GM20000 (cell line): ENCODE results near the gene ASH1L.
"Not testable (repeated sequence)": the region's sequence is repeated elsewhere in the genome, so short reads cannot be mapped to it uniquely, and the experiment has no call there.

Source experiments
- DNase-seq: peaks from one replicate; pipeline ENCODE4 v3.0.0; 2012; ENCODE audit warnings: low spot score
- TF ChIP-seq, protein P1 (sequence below): IDR thresholded peaks from 2 replicates; pipeline ENCODE4 v1.5.1; 2012; ENCODE audit warnings: mild to moderate bottlenecking, control low read depth; ENCODE audit errors: extremely low read depth, missing control alignments

The ASH1L gene

DNA sequence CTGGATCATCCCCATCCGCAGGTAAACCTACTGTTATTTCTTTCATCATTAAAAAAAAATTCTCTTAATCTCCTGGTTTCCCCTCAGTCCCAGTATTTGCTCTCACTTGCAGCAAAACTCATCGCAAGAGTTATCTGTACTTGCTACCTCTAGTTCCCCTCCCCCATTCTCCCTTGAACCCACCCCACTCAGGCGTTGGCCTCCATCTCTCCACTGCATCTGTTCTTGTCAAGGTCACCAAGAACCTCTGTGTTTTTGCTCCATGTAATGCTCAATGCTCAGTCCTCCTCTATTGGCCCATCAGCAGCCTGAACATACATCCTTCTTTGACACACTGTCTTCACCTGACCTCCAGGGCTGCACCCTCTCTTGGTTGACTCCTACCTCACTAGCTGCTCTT, 265.9 kb downstream of the ASH1L start:
- TF ChIP-seq, protein P1, sequence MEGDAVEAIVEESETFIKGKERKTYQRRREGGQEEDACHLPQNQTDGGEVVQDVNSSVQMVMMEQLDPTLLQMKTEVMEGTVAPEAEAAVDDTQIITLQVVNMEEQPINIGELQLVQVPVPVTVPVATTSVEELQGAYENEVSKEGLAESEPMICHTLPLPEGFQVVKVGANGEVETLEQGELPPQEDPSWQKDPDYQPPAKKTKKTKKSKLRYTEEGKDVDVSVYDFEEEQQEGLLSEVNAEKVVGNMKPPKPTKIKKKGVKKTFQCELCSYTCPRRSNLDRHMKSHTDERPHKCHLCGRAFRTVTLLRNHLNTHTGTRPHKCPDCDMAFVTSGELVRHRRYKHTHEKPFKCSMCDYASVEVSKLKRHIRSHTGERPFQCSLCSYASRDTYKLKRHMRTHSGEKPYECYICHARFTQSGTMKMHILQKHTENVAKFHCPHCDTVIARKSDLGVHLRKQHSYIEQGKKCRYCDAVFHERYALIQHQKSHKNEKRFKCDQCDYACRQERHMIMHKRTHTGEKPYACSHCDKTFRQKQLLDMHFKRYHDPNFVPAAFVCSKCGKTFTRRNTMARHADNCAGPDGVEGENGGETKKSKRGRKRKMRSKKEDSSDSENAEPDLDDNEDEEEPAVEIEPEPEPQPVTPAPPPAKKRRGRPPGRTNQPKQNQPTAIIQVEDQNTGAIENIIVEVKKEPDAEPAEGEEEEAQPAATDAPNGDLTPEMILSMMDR = no peak
- no peak for DNase-seq

DNA sequence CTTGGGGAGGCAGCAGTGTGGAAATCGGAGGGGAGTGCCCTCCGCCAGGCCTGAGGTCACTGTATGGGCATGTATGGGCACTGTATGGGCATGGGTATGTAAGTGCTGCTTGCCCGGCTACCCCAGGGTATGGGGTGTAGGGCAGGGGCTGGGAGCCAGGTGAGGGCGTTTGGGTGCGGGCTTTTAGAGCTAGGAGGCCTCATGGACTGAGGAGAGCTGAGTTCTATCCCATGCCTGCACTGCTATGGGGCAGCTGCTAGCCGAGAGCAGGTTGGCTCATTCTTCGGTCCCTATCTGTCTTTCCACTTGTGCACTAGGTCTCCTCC, 266.7 kb downstream of the ASH1L start:
- no peak for DNase-seq
- TF ChIP-seq, protein P1 = no peak

DNA sequence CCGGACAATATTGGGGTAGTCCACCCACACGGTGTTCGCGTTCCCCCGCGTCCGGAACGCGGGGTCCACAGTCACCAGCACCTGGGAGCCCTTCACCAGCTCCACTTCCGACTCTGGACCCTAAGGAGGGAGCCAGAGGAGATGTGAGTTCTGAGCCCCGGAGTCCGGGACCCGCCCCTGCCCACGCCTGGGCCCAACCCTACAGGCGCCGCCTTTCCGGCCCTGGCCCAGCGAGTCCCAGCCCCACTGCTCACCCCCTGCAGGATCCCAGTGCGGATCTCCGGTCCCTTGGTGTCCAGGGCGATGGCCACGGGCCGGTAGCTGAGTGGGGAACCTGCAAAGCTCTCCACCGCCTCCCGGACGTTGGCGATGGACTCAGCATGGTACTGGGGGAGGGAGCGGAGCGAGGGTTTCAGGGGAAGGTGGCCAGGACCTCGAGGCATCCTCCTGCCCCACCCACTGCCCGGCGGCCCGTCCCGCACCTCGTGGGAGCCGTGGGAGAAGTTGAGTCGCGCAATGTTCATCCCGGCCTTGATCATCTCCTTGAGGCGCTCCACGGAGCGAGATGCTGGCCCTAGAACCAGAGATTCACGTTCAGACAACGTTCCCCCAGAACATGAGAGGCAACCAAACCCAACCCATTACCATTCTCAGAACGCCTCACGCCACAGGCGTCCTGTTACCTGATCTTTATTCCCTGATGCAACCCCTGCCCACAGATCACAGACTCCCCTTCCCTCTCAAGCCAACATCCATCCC, 267.2 kb downstream of the ASH1L start:
- TF ChIP-seq, protein P1 = no peak
- no peak for DNase-seq

DNA sequence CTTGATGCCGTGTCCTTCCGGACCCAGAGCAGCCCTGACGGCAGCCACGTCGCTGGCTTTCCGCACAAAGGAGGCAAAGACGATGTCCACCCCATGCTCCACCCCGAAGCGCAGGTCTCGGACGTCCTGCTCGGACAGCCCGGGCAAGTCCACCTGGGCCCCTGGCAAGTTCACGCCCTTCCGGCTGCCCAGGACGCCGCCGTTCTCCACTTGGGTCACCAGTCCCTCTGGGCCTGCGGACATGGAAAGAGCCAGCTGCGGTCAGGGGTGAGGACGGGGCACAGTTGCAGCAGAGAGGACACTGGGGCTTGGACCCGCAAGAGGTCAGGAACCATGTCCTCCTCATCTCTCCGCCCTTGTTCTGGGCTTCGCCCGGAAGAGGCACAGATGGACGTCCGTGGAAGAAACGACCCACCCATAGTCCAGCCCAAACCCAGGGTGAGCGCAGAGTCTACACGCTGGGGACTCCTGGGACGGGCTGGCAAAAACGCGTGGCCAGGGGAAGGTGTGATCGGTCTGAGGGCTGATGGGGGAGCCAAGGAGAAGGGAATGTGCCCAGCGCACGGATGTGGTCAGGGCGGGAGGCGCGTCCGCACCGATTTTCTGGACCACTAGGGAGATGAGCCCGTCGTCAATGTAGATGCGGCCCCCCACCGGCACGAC, 268.0 kb downstream of the ASH1L start:
- no peak for DNase-seq
- TF ChIP-seq, protein P1 = no peak

DNA sequence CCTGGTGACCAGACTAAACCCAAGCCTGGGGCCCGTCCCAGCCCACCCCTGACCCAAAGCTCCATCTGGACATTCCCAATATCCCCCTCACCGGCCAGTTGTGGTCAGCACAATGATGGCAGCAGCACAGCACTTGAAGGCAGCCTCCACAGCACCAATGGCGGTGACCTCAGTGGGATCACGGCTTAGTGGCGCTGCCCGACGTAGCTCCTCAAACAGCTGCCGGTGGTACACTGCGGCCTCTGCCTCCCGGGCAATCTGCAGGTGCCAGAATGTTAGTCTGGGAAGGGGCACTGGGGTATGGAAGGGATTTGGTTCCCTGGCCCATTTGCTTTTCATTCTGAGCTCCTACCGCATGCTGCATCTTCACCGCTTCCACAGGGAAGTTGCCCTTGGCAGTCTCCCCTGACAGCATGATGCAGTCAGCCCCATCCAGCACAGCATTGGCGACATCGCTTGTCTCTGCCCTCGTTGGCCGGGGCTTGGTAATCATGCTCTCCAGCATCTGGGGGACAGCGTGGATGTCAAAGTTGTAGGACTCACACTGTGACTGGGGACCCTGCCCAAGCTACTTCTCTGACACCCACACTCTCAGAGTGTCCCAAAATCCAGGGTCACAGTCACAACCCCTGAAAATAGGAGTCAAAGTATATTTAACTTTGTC, 269.4 kb downstream of the ASH1L start:
- DNase-seq = no peak
- TF ChIP-seq, protein P1 = no peak

DNA sequence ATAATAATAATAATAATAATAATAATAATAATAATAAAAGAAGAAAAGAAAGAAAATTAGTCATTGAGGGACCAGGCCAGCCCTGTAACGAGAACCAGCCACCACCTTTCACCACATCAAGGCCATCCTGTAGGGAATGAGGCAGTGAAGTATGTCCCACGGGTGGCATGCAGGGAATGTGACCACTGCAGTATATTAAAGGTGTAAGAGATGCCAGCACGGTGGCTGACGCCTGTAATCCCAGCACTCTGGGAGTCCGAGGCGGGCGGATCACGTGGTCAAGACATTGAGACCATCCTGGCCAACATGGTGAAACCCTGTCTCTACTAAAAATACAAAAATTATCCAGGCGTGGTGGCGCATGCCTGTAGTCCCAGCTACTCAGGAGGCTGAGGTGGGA, 271.6 kb downstream of the ASH1L start:
- DNase-seq = not testable (repeated sequence)

DNA sequence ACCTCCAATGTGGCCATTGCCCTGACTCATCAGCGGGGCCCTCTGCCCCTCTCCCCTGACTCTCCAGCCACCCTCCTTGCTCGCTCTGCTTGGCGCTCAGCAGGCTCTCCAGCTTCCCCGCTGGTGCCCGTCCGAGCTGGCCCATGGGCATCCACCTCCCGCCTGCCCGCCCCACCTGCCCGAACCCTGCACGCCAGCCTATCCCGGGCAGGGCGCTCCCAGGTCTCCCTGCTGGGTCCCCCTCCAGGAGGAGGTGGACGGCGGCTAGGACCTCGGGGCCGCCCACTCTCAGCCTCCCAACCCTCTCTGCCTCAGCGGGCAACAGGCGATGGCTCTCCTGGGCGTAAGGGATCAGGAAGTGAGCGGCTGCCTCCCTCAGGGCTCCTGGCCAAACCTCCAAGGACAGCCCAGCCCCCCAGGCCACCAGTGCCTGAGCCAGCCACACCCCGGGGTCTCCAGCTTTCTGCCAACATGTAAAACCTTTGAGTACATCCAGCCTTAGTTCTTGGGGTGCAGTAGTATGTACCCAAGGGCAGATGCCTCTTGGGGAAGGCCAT, 274.5 kb downstream of the ASH1L start:
- no peak for DNase-seq
- TF ChIP-seq, protein P1 = no peak
